Muscle of back (tissue), 11 donors: ENCODE data around the gene CLHC1. TPM values are rescaled to one million over a fixed set of nuclear protein-coding genes. Genes with fewer than 3 reads are reported as not detected.
"Not testable (repeated sequence)": the region's sequence is repeated elsewhere in the genome, so short reads cannot be mapped to it uniquely, and the experiment has no call there.

ENCODE experiments used
- DNase-seq, 3 donors: peaks; one replicate each; pipeline versions ENCODE4 v3.0.0 to v3.0.0-alpha.2; 2013
- polyA plus RNA-seq, 10 donors: library from polyadenylated mRNA; unstranded; fragments of 120-200 nt; gene quantifications; one replicate each; pipeline ENCODE4 v1.2.1, GENCODE V29; 2013; ENCODE audit not compliant: insufficient read length in 10 of 10

CLHC1 gene
- polyA plus RNA-seq, 10 donors, result 4.9 to 17.6 (median 11.9) TPM

GRCh38 chr2:55136138-55136541, 96.0 kb downstream of the CLHC1 start:
- no peak for DNase-seq

GRCh38 chr2:55135491-55135890, 96.6 kb downstream of the CLHC1 start:
- no peak for DNase-seq

DNA sequence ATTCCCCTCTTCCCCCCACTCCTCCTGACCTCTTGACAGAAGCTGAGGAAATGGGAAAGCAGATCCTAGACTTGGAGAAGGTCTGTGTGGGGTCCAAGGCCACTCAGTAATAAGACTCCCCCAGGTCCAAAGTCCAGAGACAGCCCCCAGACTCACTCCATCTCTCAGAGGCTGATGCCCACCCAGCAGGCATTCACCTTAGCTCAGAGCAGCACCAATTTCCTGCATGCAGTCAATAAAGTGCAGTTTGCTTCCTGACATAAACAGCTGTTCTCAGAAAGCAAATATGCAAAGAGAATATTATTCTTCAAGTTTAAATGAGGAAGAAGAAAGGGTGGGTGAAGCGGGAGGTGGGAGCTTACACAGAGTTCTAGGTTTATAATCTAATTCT, 97.8 kb downstream of the CLHC1 start:
- no peak for DNase-seq

DNA sequence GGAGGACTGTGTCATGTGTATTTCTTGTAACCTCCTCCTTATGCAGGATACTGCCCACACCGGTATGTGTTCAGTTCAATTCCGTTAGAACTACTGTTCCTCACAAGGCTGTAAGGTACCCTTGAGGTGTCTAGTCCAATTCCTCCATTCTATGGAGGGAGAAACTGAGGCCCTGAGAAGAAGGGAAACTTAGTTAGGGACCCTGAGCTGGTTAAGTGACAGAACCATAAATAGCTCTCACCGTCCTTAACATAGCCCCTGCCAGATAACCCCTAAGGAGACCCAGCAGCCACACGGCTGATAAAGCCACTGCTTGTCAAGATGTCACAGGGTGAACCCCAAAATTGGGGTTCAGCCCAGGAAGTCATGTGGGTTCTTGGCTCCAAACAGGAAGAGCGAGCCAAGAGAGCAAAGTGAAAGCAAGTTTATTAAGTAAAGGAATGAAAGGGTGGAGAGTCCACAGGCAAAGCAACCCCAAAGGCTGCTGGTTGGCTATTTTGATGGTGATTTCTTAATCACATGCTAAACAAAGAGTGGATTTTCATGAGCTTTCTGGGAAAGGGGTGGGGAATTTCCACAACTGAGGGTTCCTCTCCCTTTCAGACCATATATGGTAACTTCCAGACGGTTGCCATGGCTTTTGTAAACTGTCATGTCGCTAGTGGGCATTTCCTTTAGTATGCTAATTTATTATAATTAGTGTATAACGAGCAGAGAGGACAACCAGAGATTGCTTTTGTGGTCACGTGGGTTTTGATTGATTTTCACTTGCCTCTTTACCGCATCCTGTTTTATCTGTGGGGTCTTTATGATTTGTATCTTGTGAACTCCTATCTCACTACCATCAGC, 98.4 kb downstream of the CLHC1 start:
- peak in 2 of 3 donors; percentile 49 to 65 for DNase-seq

DNA sequence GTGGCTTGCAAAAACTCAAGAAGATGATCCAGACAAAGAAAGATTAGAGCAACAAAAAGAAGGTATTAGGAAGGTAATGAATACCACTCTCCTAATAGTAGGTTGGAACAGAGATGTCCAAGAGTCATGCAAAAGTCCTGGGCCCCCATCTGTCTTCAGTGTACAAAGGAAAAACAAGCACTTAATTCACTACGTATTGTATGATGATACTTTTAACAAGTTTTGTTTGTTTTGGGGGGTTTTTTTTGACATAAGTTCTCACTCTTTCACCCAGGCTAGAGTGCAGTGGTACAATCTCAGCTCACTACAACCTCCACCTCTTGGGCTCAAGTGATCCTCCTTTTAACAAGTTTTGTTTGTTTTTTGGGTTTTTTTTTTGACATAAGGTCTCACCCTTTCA, 101.2 kb downstream of the CLHC1 start:
- DNase-seq, result no peak

- not testable (repeated sequence) for DNase-seq
Measured at GRCh38 chr2:55126643-55127042, 105.5 kb downstream of the CLHC1 start.

Other genes starting within 250 kb of the CLHC1 start
- gene RTN4, start 181.8 kb downstream of the CLHC1 start, polyA plus RNA-seq, result 100 to 1,000 TPM; 491 to 810 (median 653) TPM
- 1,000 to 10,000 TPM; 1,691 to 2,558 (median 2,142) TPM for gene RPS27A, start 395 bp upstream of the CLHC1 start, polyA plus RNA-seq
- gene MTIF2, start 36.9 kb upstream of the CLHC1 start, polyA plus RNA-seq, result 10 to 100 TPM; 17.0 to 23.7 (median 21.4) TPM
- 10 to 100 TPM; 41.6 to 94.2 (median 65.4) TPM for gene CCDC88A, start 187.6 kb upstream of the CLHC1 start, polyA plus RNA-seq